Pancreas (tissue), 10 donors: ENCODE data around the gene RECQL5. TPM values are rescaled to one million over a fixed set of nuclear protein-coding genes. Genes with fewer than 3 reads are reported as not detected.

Experiments used
- ATAC-seq, 4 donors: fragments of 200-7000 bp; cut with Tn5 transposase; one replicate each; pipeline versions ENCODE4 v1.8.0 to v1.9.1; 2020; ENCODE audit warnings: mild to moderate bottlenecking in 4 of 4, moderate library complexity in 4 of 4
- DNase-seq, 6 donors: peaks; one replicate each; pipeline ENCODE4 v3.0.0-alpha.2; 2020
- FAIRE-seq: peaks from 2 replicates; lab custom pipeline; 2012; peaks lifted over from hg19 to GRCh38; lab: Jason Lieb, UNC
- H3K27ac ChIP-seq, 4 donors: fragments of 200-600 bp; sonication (generic); 1 replicate in 3 of 4; 2 replicates in 1 of 4; pipeline versions ENCODE4 v1.5.0 to v1.8.0; 2020
- H3K27me3 ChIP-seq, 4 donors: fragments of 200-600 bp; one replicate each; pipeline ENCODE4 v1.8.0; 2021
- H3K36me3 ChIP-seq, 3 donors: fragments of 200-600 bp; sonication (generic) in 1 of 3; one replicate each; pipeline versions ENCODE4 v1.5.0 to v1.8.0; 2020 to 2021
- H3K4me1 ChIP-seq, 3 donors: fragments of 200-600 bp; one replicate each; pipeline ENCODE4 v1.8.0; 2021
- H3K4me3 ChIP-seq, 4 donors: fragments of 200-600 bp; sonication (generic) in 2 of 4; one replicate each; pipeline versions ENCODE4 v1.5.0 to v1.8.0; 2020 to 2021
- H3K9me3 ChIP-seq, 4 donors: fragments of 200-600 bp; one replicate each; pipeline ENCODE4 v1.8.0; 2021
- CTCF ChIP-seq, 4 donors: fragments of 200-600 bp; sonication (generic) in 3 of 4; IDR thresholded peaks; one replicate each; pipeline versions ENCODE4 v1.5.0 to v1.8.0; 2021; ENCODE audit warnings: antibody characterized with exemption in 4 of 4
- WGBS, 2 donors: extraction: QIAGEN DNeasy Blood & Tissue Kit; methylation state at CpG; one replicate each; pipeline ENCODE4 v1.1.7; 2013; 5-methylcytosine and 5-hydroxymethylcytosine counted together
- intact Hi-C, 3 donors: fragments of 100-400 bp; cut with DNase I; formaldehyde crosslinking; loops; one replicate each; pipeline versions ENCODE4 v1.11.1 to v1.14.2; 2022
- polyA plus RNA-seq, 2 donors: library from polyadenylated mRNA; stranded (reverse); fragments of 200-250 nt; gene quantifications; one replicate each; pipeline ENCODE4 v1.2.3, GENCODE V29; 2013
- total RNA-seq, 6 donors: library from RNA; stranded (reverse); fragmentation: NEBNext Ultra II Directional in 4 of 6; extraction: Animal tissue kit (Norgen Biotek cat#: 25700) in 4 of 6; gene quantifications; one replicate each; pipeline versions ENCODE4 v1.2.1 to v1.2.4, GENCODE V29; 2021 to 2023
- donor health status: healthy with polysubstance abuse.
- donor health status: DM: no; HTN: no; CAD: no; lungs with moderate emphysema.
- donor health status: DM: no; HTN: no; CAD: no.
- donor health status: control.
- donor health status: control.
- donor health status: Bipolar disorder and iron deficiency.
- donor health status: DM: yes; HTN: yes; CAD: no.
- donor health status: DM: no; HTN: no; CAD: no.
- donor health status: DM: no; HTN: no; CAD: no.
- donor health status: DM: yes; HTN: yes; CAD: no.

RECQL5 gene
- total and polyA plus RNA-seq, 8 donors: 8.7 to 65.2 (median 14.9) TPM

- TF ChIP-seq CTCF (IDR thresholded peaks at IDR 0.05): no peak
- Histone ChIP-seq H3K4me3 (no peak overlapping the region), H3K36me3 (peaks cover 0 to 11% (median 0%) of the 10 kb centered on the region in 3 donors), H3K9me3 (no peaks in the 10 kb centered on the region), H3K27me3 (no peaks in the 10 kb centered on the region), H3K4me1 (no peaks in the 10 kb centered on the region), H3K27ac (no peak overlapping the region)
- 84 to 85% methylated on average over 5 of the region's 5 CpGs for WGBS, 2 donors
- intact Hi-C loops: no loop called here
- FAIRE-seq (no peak), ATAC-seq (no peak), DNase-seq (peak in 2 of 6 donors; percentile 13 to 22)
These were observed 8.7 kb downstream of the RECQL5 start for GRCh38 chr17:75658237-75658636.

GRCh38 chr17:75654176-75654575, 12.8 kb downstream of the RECQL5 start:
- ATAC-seq: peak in 3 of 4 donors; percentile 24 to 50 (median 42)
- H3K4me1 ChIP-seq: no peaks in the 10 kb centered on the region
- WGBS, 2 donors: 38 to 41% methylated on average over 2 of the region's 2 CpGs
- no peak for DNase-seq
- no peak for TF ChIP-seq CTCF (IDR thresholded peaks at IDR 0.05)
- no peak for FAIRE-seq
- H3K36me3 ChIP-seq: peaks cover 0 to 17% (median 7%) of the 10 kb centered on the region in 3 donors
- intact Hi-C loops: no loop called here
- no peaks in the 10 kb centered on the region for H3K27me3 ChIP-seq
- H3K9me3 ChIP-seq: no peaks in the 10 kb centered on the region
- H3K27ac ChIP-seq: no peak overlapping the region
- no peak overlapping the region for H3K4me3 ChIP-seq

- intact Hi-C loops: no loop called here
- 75 to 76% methylated on average over 6 of the region's 6 CpGs for WGBS, 2 donors
- Histone ChIP-seq H3K27me3 (no peaks in the 10 kb centered on the region), H3K36me3 (peaks cover 0 to 17% (median 7%) of the 10 kb centered on the region in 3 donors), H3K4me1 (no peaks in the 10 kb centered on the region), H3K9me3 (no peaks in the 10 kb centered on the region), H3K4me3 (no peak overlapping the region), H3K27ac (no peak overlapping the region)
- FAIRE-seq: no peak
- peak in 3 of 4 donors; percentile 77 to 84 (median 83) for ATAC-seq
- peak in 2 of 4 donors; percentile 42 to 55 for TF ChIP-seq CTCF (IDR thresholded peaks at IDR 0.05)
- peak in 1 of 6 donors; percentile 40 for DNase-seq
These were observed 13.9 kb downstream of the RECQL5 start for GRCh38 chr17:75652934-75653549.

GRCh38 chr17:75652341-75652740, 14.6 kb downstream of the RECQL5 start:
- no peak for TF ChIP-seq CTCF (IDR thresholded peaks at IDR 0.05)
- Histone ChIP-seq H3K27me3 (no peaks in the 10 kb centered on the region), H3K9me3 (no peaks in the 10 kb centered on the region), H3K27ac (no peak overlapping the region), H3K36me3 (peaks cover 0 to 15% (median 7%) of the 10 kb centered on the region in 3 donors), H3K4me3 (no peak overlapping the region), H3K4me1 (no peaks in the 10 kb centered on the region)
- ATAC-seq (no peak), FAIRE-seq (no peak), DNase-seq (peak in 2 of 6 donors; percentile 15 to 33)
- intact Hi-C loops: no loop called here
- WGBS, 2 donors: 90 to 92% methylated on average over 5 of the region's 5 CpGs

- peaks cover under 1 to 10% (median 5%) of the 10 kb centered on the region in 3 donors for H3K4me1 ChIP-seq
- H3K4me3 ChIP-seq: no peak overlapping the region
- ATAC-seq: no peak
- no peak for DNase-seq
- 92 to 96% methylated on average over 7 of the region's 7 CpGs for WGBS, 2 donors
- no peak for FAIRE-seq
- no peak for TF ChIP-seq CTCF (IDR thresholded peaks at IDR 0.05)
- H3K27ac ChIP-seq: no peak overlapping the region
- H3K36me3 ChIP-seq: peaks cover 0 to 11% (median 7%) of the 10 kb centered on the region in 3 donors
- intact Hi-C loops: no loop called here
- H3K9me3 ChIP-seq: no peaks in the 10 kb centered on the region
- no peaks in the 10 kb centered on the region for H3K27me3 ChIP-seq
These were observed 16.1 kb downstream of the RECQL5 start for GRCh38 chr17:75650874-75651273.
